KG1 (cell line): ENCODE measurements around the gene DLG2.

Experiments used
- DNase-seq: peaks from one replicate; lab custom pipeline; 2025; lab: John Stamatoyannopoulos, UW

DLG2 gene

DNA sequence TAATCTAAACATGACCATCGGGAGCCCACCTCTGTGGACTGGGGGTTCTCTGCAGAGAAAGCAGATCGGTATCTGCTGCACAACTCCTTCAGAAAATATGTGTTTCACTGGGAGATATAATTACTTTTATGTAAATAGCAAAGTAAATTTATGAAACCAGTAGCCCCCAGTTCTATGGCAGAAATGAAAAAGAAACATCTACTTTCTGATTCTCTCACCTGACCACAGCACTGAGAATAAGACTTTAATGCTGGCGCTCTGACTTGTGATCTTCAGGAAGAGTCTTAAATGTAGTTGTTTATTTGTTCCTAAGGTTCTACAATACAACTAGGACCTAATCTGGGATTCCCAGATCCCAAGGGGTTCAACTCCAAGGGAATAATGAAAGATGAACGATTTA lies 518.0 kb downstream of the DLG2 start:
- no peak for DNase-seq

GRCh38 chr11:85105868-85106267 lies 521.3 kb downstream of the DLG2 start:
- no peak for DNase-seq

DNA sequence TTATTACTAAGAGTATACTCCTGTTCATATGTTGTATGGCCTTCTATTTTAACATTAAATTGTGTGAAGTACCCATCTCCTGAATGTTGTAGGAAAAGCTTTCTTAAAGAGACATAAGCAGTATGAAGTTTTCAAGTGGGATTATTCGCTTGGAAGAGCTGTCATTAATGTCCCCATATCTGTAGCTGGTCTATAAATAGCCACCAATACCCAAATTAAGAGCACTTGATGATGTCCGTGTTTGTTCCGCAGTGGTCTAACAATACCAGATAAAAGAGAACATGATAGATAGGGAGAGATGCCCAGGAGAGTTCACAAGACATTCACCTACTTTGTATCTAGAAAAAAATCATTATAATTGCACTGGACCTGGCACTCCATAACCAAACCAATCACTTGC lies 527.6 kb downstream of the DLG2 start:
- DNase-seq, result no peak

DNA sequence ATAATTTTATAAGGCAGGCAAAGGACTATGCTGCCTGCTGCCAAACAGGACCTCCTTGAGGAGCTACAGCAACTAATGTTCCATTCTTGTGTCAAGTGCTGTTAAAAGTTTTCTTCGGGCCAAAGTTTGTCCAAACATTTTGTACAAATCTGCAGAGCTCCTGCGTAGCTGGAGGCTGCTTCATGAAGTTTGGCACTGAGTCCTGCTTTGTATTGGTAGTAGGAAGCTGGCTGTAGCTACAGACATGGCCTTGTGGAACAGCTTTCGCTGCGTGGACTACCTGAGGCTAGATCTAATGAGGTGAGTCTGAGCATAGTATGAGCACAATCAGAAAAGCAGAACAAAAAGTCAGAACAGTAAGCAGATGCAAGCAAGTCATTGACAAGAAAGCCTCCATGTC lies 528.1 kb downstream of the DLG2 start:
- DNase-seq, result no peak

GRCh38 chr11:85096939-85097338 lies 530.2 kb downstream of the DLG2 start:
- DNase-seq, result no peak

- DNase-seq, result no peak
These were observed 531.9 kb downstream of the DLG2 start for GRCh38 chr11:85095239-85095638.

DNA sequence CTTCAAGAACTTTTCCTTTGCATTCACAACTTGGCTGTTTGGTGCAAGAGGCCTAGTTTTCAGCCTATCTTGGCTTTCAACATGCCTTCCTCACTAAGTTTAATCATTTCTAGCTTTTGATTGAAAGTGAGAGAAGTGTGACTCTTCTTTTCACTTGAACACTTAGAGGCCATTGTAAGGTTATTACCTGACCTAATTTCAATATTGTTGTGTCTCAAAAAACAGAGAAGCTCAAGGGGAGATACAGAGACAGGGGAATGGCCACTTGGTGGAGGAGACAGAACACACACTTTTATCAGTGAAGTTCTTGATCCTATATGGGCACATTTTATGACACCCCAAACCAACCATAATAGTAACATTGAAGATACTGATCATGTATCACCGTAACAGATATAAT lies 532.3 kb downstream of the DLG2 start:
- DNase-seq, result no peak

DNA sequence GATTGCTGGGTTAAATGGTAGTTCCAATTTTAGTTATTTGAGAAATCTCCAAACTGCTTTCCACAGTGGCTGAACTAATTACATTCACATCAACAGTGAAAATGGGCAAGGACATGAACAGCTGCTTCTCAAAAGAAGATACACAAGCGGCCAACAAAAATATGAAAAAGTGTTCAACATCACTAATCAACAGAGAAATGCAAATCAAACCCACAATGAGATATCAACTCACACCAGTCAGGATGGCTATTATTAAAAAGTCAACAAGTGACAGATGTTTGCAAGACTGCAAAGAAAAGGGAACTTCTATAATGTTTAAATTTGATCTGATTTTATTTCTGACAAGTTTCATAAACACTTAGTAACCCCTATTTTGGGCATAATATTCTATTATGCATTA lies 537.5 kb downstream of the DLG2 start:
- no peak for DNase-seq

GRCh38 chr11:85088286-85088685 lies 538.9 kb downstream of the DLG2 start:
- DNase-seq, result no peak

GRCh38 chr11:85086504-85087284 lies 540.5 kb downstream of the DLG2 start:
- DNase-seq, result no peak

DNA sequence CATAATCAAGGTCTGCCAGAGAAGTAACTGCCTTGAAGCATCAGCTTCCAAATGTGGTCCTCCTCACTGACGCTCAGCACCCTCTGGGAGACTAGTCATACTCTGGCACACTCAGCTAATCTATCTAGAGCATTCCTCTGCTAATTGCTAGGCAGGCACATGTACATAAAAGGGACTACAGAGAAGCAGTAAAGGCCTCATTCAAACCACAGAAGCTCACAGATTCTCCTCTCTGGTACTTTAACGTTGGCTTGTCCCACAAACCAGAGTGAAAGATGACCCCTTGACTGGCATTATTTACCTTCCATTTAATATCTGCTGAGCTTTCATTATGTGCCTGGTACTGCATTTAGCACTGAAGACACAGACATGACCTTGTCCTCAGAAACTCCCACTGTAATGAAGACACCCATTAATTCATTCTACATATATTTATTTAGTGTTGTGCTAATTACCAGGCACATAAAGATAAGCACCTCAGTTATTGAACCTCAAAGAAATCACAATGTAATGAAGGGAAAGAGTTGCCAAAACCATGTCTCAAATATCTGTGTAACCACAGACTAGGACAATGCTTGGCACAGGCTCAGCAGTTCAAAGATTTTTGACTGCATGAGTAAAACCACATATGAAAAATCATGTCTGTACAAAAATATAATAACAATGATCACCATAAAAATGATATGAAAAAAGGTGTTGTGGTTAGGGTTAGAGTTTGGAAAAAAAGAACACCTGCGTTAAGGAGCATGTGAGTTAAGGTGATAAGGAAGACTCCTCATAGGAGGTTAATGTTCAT lies 550.4 kb downstream of the DLG2 start:
- DNase-seq, result no peak

GRCh38 chr11:85062659-85063058 lies 564.5 kb downstream of the DLG2 start:
- DNase-seq, result no peak

GRCh38 chr11:85052636-85053035 lies 574.5 kb downstream of the DLG2 start:
- no peak for DNase-seq

DNA sequence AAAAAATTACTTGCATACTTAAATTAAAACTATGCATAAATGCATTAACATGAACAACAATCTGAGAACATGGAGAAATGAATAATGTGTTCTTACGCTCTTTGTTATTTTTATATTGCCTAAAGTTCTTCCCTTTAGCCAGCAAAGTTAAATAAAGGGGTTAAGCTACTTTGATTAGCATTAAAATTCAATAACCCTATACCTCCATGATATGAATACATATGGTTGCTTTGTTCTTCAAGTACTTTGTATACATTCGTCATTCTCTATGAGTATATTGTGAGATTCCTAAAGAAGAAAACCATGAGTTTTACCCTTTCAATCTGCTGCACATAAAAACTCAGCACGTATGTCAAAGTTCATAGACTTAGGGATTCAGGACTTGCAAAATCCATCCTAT lies 578.3 kb downstream of the DLG2 start:
- no peak for DNase-seq

- no peak for DNase-seq
These were observed 581.4 kb downstream of the DLG2 start for GRCh38 chr11:85045716-85046115.

- no peak for DNase-seq
These were observed 582.2 kb downstream of the DLG2 start for GRCh38 chr11:85044911-85045310.

DNA sequence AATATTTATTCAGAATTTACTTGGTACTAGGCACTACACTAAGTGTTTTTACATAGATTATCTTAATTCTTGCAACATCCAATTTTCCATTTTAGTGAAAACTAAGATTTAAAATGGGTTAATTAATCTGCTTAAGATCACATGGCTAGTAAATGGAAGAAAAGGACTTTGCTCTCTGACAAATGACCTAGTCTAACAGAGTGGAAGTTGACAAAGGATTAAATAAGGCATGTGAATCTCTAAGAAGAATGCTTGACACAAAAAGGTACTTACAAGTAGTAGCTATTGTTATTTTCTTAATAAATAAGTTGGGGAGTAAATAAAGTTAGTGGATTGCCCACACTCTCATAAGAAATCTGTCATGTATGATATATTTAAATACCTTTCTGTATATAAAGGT lies 584.8 kb downstream of the DLG2 start:
- DNase-seq, result no peak

DNA sequence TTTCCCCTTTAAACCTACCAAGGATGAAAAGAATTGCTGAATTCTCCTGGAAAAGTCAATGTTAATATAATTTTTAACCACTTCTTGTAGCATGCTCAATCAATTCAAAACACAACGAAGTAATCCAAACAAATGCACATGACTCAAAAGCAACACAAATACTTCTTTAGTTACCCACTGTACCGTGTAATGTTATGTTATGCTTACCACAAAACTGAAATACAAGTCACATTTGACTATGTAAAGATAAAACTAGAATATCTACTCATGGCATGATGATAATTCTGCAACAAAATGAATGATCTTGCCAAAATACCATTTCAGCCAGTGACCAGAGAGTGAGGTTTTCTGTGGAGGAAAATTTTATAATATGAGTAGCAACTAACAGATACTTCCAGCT lies 587.0 kb downstream of the DLG2 start:
- DNase-seq, result no peak

DNA sequence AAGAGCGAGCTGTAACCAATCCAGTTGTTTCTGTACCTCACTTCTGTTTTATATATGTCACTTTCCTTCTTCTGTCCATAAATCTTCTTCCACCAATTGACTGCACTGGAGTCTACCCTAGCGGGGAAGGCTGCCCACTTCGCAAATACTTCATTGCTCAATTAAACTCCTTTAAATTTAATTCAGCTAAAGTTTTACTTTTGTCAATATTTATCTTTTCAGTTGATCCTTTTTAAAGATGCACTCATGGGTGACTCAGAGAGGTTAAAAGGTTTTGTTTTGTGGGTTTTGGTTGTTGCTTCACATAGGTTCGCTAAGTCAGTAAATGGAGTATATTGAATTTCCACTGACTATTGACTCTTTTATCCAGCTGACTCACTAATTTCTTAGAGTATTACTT lies 597.2 kb downstream of the DLG2 start:
- no peak for DNase-seq

DNA sequence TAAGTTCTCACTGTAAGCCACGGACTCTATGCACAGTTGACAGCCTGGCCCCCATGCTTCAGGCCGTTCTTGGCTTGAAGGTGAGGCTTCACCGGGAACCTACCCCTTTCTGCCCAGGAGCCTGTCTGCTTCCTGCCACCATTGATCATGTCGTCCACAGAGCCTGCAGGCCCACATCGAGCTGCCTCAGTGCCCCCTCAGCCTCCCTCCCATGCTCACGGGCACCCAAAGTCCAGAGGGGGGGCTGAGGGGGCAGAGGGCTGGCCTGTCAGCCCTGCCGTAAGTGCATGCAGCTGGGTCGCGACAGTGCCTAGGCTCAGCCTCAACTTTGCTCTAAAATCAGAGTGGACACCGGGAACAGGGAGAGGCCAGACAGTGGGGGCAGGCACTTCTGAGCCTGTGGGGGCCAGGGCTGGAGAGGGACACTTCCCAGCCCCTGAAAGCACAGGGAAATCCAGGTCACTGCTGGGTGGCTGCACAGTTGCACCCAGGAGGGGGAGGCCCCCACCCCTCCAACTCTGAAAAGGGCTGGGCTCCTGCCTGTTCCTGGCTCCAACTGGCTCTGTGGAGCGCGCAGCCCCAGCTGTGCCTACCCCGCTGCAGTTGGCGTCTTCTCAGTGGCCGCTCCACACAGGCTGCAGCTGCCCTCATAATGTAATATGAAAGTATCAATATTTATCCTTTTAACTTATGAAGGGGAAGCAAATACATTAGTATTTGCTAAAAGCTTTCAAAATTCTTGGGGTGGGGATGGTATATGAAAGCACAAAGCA lies 598.6 kb downstream of the DLG2 start:
- no peak for DNase-seq

- DNase-seq, result no peak
These were observed 599.8 kb downstream of the DLG2 start for GRCh38 chr11:85027346-85027745.

- no peak for DNase-seq
These were observed 606.1 kb downstream of the DLG2 start for GRCh38 chr11:85021058-85021457.

DNA sequence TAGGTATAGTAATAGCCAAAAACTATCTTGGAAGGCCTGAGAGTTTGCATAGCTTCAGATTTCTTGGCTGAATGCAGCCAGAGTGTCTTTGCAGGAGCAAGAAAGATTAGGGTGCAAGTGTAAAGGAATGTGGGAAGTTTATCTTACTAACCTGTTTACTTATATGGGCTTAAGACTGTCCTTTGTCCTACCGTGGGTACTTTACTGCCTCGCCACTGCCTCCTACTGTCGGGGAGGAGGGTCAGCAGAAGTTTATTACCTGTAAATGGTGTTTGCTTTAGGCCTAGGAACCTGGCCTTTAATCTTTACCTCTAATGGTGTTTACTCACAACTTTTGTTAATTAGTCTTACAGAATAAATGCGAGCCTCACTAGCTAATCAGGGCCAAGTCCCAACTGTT lies 633.8 kb downstream of the DLG2 start:
- DNase-seq, result no peak
